BJ (cell line): ENCODE measurements around the gene TIGD2. TPM values are rescaled to one million over a fixed set of nuclear protein-coding genes. Genes with fewer than 3 reads are reported as not detected.

Experiments
- CTCF ChIA-PET: fragments of 350-600 bp; formaldehyde crosslinking; extraction: SDS; loops from one replicate; lab custom pipeline; 2021; ENCODE audit warnings: antibody characterized with exemption, inconsistent platforms; lab: Yijun Ruan, JAX
- POLR2A ChIA-PET: fragments of 300-600 bp; sonication (Branson Sonifier 250); formaldehyde crosslinking; extraction: SDS; loops from one replicate; lab custom pipeline; 2021; ENCODE audit warnings: antibody characterized with exemption; lab: Charles Lee
- DNase-seq: peaks from one replicate; pipeline ENCODE4 v3.0.0-alpha.2; 2011; ENCODE audit warnings: low read depth
- H3K27me3 ChIP-seq: 2 replicates; pipeline ENCODE4 v1.6.0; 2011; ENCODE audit warnings: low read length; ENCODE audit not compliant: control insufficient read depth, insufficient read depth
- H3K36me3 ChIP-seq: 2 replicates; pipeline ENCODE4 v1.5.1; 2011; ENCODE audit warnings: low read length; ENCODE audit not compliant: control insufficient read depth, insufficient read depth
- H3K4me3 ChIP-seq: 2 replicates; pipeline ENCODE4 v1.5.1; 2011; ENCODE audit warnings: low read depth, mild to moderate bottlenecking, control low read depth, low read length
- polyA plus RNA-seq: library from polyadenylated mRNA; depleted of rRNA; stranded (reverse); fragments of >200 nt; gene quantifications from 2 replicates; pipeline ENCODE4 v1.2.3, GENCODE V29; 2011
- TF ChIP-seq, protein P1 (sequence below): IDR thresholded peaks from 2 replicates; pipeline ENCODE4 v1.5.1; 2011; ENCODE audit warnings: low read depth, mild to moderate bottlenecking, control low read depth, inconsistent platforms, low read length, moderate library complexity; ENCODE audit not compliant: insufficient read depth

Gene TIGD2
- polyA plus RNA-seq, 1 experiment, result 4.1 TPM

DNA sequence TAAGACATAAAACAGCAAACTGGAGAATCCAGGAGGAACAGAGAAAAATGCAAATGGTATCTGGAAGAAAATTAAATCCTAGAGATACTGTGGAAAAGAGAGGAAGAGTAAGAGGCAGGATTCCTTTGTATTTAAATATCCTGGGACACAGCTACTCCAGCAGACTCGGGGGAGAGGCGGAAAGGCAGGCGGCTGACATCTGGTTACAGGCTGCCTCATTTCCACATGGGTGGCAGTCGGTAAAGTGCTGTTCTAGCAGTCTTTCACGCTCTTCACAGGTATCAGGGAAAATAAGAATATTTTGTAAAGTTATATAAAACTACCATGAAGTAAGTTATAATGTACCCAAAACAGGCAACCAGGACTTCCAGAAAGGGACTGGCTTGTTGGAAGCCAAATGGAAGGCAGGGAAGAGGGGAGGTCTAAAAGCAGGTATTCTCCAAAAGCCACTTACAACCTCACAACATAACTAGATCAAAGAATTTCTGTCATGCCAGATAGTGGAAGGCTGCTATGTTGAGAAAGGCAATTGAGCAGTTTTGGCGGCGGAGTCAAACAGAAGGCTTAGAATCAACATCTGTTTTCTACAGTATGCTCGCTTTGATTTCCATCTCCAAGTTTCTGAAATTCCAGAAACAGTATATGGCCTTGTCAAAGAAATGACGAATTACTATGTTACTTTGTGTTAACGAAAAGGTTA, 1.3 kb upstream of the TIGD2 start:
- Histone ChIP-seq H3K4me3 (no peak overlapping the region), H3K36me3 (no peaks in the 10 kb centered on the region), H3K27me3 (peaks cover 10% of the 10 kb centered on the region)
- TF ChIP-seq, protein P1, sequence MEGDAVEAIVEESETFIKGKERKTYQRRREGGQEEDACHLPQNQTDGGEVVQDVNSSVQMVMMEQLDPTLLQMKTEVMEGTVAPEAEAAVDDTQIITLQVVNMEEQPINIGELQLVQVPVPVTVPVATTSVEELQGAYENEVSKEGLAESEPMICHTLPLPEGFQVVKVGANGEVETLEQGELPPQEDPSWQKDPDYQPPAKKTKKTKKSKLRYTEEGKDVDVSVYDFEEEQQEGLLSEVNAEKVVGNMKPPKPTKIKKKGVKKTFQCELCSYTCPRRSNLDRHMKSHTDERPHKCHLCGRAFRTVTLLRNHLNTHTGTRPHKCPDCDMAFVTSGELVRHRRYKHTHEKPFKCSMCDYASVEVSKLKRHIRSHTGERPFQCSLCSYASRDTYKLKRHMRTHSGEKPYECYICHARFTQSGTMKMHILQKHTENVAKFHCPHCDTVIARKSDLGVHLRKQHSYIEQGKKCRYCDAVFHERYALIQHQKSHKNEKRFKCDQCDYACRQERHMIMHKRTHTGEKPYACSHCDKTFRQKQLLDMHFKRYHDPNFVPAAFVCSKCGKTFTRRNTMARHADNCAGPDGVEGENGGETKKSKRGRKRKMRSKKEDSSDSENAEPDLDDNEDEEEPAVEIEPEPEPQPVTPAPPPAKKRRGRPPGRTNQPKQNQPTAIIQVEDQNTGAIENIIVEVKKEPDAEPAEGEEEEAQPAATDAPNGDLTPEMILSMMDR, result no peak
- no peak for DNase-seq
- CTCF ChIA-PET, result interaction anchor here (0.6 to 1.8 kb wide), 4 partner anchors 7 to 179 kb away, joined by 3 to 5 read pairs (median 3); no protein-coding TSS in a partner anchor
- POLR2A ChIA-PET, result no interaction called here

DNA sequence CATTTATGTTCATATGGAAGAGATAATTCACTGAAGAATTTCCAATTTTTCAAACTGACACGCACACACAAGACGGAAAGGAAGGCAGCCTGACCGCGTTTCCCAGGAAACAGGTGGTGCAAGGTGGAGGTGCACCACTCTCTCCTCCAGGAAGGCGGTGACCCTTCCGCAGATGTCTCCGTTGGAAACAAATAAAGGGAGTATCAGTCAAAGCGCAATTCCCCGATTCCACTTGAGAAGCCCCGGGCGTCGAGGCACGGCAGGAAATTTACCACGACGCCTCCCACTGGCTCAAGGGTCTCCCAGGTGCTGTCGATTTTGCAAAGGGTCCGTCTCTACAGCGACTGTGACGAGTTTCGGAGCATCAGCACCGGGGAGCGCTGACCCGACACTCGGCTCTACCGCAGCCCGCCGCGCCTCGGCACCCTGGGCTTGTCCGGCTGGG, 770 bp upstream of the TIGD2 start:
- POLR2A ChIA-PET, result no interaction called here
- H3K4me3 ChIP-seq, result peak overlapping the region; percentile 88
- CTCF ChIA-PET, result interaction anchor here (0.6 to 1.8 kb wide), 3 partner anchors 8 to 179 kb away, joined by 3 to 5 read pairs (median 3); no protein-coding TSS in a partner anchor
- TF ChIP-seq, protein P1, result no peak
- no peaks in the 10 kb centered on the region for H3K36me3 ChIP-seq
- no peak for DNase-seq
- peaks cover 8% of the 10 kb centered on the region for H3K27me3 ChIP-seq

DNA sequence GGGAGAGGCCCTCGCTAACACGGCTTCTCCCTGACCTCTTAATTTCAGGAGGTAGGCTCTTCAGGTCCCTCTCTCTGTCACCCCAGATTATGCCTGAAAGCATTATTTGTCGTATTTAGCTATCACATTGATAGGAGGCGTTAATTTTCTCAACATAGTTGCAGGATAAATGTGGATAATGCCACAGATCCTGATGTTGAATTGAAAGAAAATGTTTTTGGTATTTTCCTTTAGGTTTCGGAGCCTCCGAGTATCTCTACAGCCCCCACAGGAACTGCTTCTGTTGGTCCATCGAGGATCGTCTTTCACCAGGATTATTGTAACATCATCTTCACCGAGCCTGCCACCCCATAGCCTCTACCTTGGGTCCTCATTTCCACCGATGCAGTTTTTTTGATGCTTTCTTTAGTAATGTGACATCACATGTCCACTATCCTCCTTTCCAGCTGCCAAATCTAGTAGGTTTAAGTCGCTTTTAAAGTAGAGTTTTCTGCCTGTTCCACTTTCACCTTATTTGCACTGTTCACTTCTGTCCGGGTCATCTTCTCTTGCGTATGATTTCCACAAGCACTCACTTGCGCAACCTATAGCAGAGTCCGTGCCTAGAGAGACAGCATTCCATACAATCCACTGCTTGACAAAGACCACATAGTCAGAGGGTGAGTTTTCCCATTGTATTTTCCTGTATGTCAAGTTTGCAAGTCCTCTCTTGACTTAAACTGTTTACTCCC, 665 bp downstream of the TIGD2 start:
- TF ChIP-seq, protein P1, result no peak
- Histone ChIP-seq H3K27me3 (peaks cover 8% of the 10 kb centered on the region), H3K36me3 (no peaks in the 10 kb centered on the region), H3K4me3 (peak overlapping the region; percentile 88)
- POLR2A ChIA-PET, result no interaction called here
- peak; percentile 68 for DNase-seq
- CTCF ChIA-PET, result interaction anchor here (0.7 to 1.8 kb wide), 3 partner anchors 14 to 22 kb away, joined by 3 to 5 read pairs (median 4); no protein-coding TSS in a partner anchor

DNA sequence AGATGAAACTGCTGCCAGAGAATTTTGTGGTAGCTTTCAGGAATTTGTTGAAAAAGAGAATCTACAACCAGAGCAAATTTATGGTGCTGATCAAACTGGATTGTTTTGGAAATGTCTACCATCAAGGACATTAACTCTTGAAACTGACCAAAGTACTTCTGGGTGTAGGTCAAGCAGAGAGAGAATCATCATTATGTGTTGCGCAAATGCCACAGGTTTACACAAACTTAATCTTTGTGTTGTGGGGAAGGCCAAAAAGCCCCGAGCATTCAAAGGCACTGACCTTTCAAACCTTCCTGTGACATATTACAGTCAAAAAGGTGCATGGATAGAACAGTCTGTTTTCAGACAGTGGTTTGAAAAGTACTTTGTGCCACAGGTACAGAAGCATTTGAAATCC, 2.1 kb downstream of the TIGD2 start:
- DNase-seq, result no peak
- Histone ChIP-seq H3K36me3 (no peaks in the 10 kb centered on the region), H3K4me3 (no peak overlapping the region), H3K27me3 (peaks cover 8% of the 10 kb centered on the region)
- ChIA-PET CTCF (interaction anchor here (1.0 kb wide), 1 partner anchor 56 kb away, joined by 3 read pairs; no protein-coding TSS in a partner anchor), POLR2A (no interaction called here)
- TF ChIP-seq, protein P1, result no peak

DNA sequence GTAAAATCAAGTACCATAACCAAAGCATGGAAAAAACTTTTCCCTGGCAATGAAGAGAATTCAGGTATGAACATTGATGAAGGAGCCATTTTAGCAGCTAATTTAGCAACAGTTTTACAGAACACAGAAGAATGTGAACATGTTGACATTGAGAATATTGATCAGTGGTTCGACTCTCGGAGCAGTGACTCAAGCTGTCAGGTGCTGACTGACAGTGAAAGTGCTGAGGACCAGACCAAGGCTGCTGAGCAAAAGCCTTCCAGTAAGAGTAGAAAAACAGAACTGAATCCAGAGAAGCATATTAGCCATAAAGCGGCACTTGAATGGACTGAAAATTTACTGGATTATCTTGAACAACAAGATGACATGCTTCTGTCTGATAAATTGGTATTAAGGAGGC, 2.8 kb downstream of the TIGD2 start:
- TF ChIP-seq, protein P1, result no peak
- H3K4me3 ChIP-seq, result no peak overlapping the region
- POLR2A ChIA-PET, result no interaction called here
- H3K36me3 ChIP-seq, result no peaks in the 10 kb centered on the region
- H3K27me3 ChIP-seq, result peaks cover 7% of the 10 kb centered on the region
- no peak for DNase-seq
- CTCF ChIA-PET, result no interaction called here
